Measurements from ENCODE around the gene CDKN1A.

GRCh38 chr6:36692861-36693702 lies 14.6 kb downstream of the CDKN1A start:
- TF ChIP-seq CTCF (IDR thresholded peaks at IDR 0.05) (no peak), POLR2A (IDR thresholded peaks at IDR 0.05; ENCODE audit: low read depth) (no peak)
